ENCODE results near the gene ATRIP.
"Not testable (repeated sequence)": the region's sequence is repeated elsewhere in the genome, so short reads cannot be mapped to it uniquely, and the experiment has no call there.

Gene ATRIP

GRCh38 chr3:48467473-48468267, 21.1 kb downstream of the ATRIP start:
- no peak for TF ChIP-seq CTCF (IDR thresholded peaks at IDR 0.05; ENCODE audit: extremely low read depth, missing control alignments)
- DNase-seq (ENCODE audit: low spot score), result no peak

GRCh38 chr3:48468329-48468731, 21.8 kb downstream of the ATRIP start:
- no peak for TF ChIP-seq CTCF (IDR thresholded peaks at IDR 0.05; ENCODE audit: extremely low read depth, missing control alignments)

GRCh38 chr3:48469046-48469915, 22.7 kb downstream of the ATRIP start:
- no peak for TF ChIP-seq CTCF (IDR thresholded peaks at IDR 0.05; ENCODE audit: extremely low read depth, missing control alignments)
- no peak for DNase-seq (ENCODE audit: low spot score)

More at GRCh38 chr3:48468329-48468731, 21.8 kb downstream of the ATRIP start:
- no peak for DNase-seq (ENCODE audit: low spot score)

- TF ChIP-seq CTCF (IDR thresholded peaks at IDR 0.05; ENCODE audit: extremely low read depth, missing control alignments), result no peak
- DNase-seq (ENCODE audit: low spot score), result no peak
These were observed 23.7 kb downstream of the ATRIP start for GRCh38 chr3:48470286-48470685.

- no peak for DNase-seq (ENCODE audit: low spot score)
- TF ChIP-seq CTCF (IDR thresholded peaks at IDR 0.05; ENCODE audit: extremely low read depth, missing control alignments), result no peak
These were observed 26.1 kb downstream of the ATRIP start for GRCh38 chr3:48472673-48472922.

- DNase-seq (ENCODE audit: low spot score), result peak; percentile 93
- peak; percentile 3 for TF ChIP-seq CTCF (IDR thresholded peaks at IDR 0.05; ENCODE audit: extremely low read depth, missing control alignments)
These were observed 26.5 kb downstream of the ATRIP start for GRCh38 chr3:48472923-48473616.

GRCh38 chr3:48473617-48473952, 27.0 kb downstream of the ATRIP start:
- no peak for TF ChIP-seq CTCF (IDR thresholded peaks at IDR 0.05; ENCODE audit: extremely low read depth, missing control alignments)

GRCh38 chr3:48474031-48474430, 27.5 kb downstream of the ATRIP start:
- DNase-seq (ENCODE audit: low spot score), result not testable (repeated sequence)

More at GRCh38 chr3:48473617-48473952, 27.0 kb downstream of the ATRIP start:
- no peak for DNase-seq (ENCODE audit: low spot score)
